CD8-positive, alpha-beta memory T cell (primary cell): ENCODE measurements around the gene SECISBP2L. TPM values are rescaled to one million over a fixed set of nuclear protein-coding genes. Genes with fewer than 3 reads are reported as not detected.

Source experiments
- CTCF ChIA-PET: fragments of 350-600 bp; sonication (Branson Sonifier 250); formaldehyde crosslinking; loops from one replicate; lab custom pipeline; 2021; ENCODE audit warnings: antibody characterized with exemption; lab: Charles Lee
- POLR2A ChIA-PET: fragments of 350-600 bp; sonication (Branson Sonifier 250); formaldehyde crosslinking; loops from one replicate; lab custom pipeline; 2021; ENCODE audit warnings: antibody characterized with exemption; lab: Charles Lee
- DNase-seq, 5 donors: peaks; one replicate each; pipeline versions ENCODE4 v3.0.0 to v3.0.0-alpha.2; 2020 to 2022; ENCODE audit warnings: mixed read lengths in 1 of 5
- H3K27ac ChIP-seq: one replicate; pipeline ENCODE4 v1.7.0; 2013; ENCODE audit warnings: low read depth, mild to moderate bottlenecking, low read length, moderate library complexity
- H3K27me3 ChIP-seq: 2 replicates; pipeline ENCODE4 v1.7.0; 2013; ENCODE audit warnings: low read length, mild to moderate bottlenecking; ENCODE audit not compliant: insufficient read depth, poor library complexity, severe bottlenecking
- H3K36me3 ChIP-seq: 2 replicates; pipeline ENCODE4 v1.7.0; 2013; ENCODE audit warnings: mild to moderate bottlenecking, low read length, moderate library complexity; ENCODE audit not compliant: insufficient read depth
- H3K4me1 ChIP-seq: 2 replicates; pipeline ENCODE4 v1.7.0; 2013; ENCODE audit warnings: mild to moderate bottlenecking, low read length, moderate library complexity; ENCODE audit not compliant: insufficient read depth
- H3K4me3 ChIP-seq: 2 replicates; pipeline ENCODE4 v1.7.0; 2013; ENCODE audit warnings: mild to moderate bottlenecking, low read length
- H3K9me3 ChIP-seq: 2 replicates; pipeline ENCODE4 v1.7.0; 2013; ENCODE audit warnings: mild to moderate bottlenecking, low read length
- H3K27ac Mint-ChIP-seq, 8 donors: one replicate each; pipeline ENCODE4 v1.8.0; 2020 to 2021; ENCODE audit warnings: mixed read lengths in 8 of 8, mild to moderate bottlenecking in 6 of 8, inconsistent platforms in 3 of 8, moderate library complexity in 3 of 8
- H3K27me3 Mint-ChIP-seq, 2 donors: one replicate each; pipeline ENCODE4 v1.8.0; 2020 to 2021; ENCODE audit warnings: mixed read lengths in 2 of 2, mild to moderate bottlenecking in 1 of 2, moderate library complexity in 1 of 2
- H3K36me3 Mint-ChIP-seq, 3 donors: one replicate each; pipeline ENCODE4 v1.8.0; 2020 to 2021; ENCODE audit warnings: mixed read lengths in 3 of 3, inconsistent platforms in 1 of 3, mild to moderate bottlenecking in 1 of 3
- H3K4me1 Mint-ChIP-seq, 3 donors: one replicate each; pipeline ENCODE4 v1.8.0; 2020 to 2021; ENCODE audit warnings: mixed read lengths in 3 of 3, inconsistent platforms in 1 of 3, mild to moderate bottlenecking in 1 of 3
- H3K4me3 Mint-ChIP-seq, 7 donors: one replicate each; pipeline ENCODE4 v1.8.0; 2020 to 2021; ENCODE audit warnings: mixed read lengths in 7 of 7, mild to moderate bottlenecking in 6 of 7, moderate library complexity in 4 of 7, inconsistent platforms in 2 of 7
- H3K9me3 Mint-ChIP-seq, 5 donors: one replicate each; pipeline ENCODE4 v1.8.0; 2020 to 2022; ENCODE audit warnings: mixed read lengths in 5 of 5, mild to moderate bottlenecking in 3 of 5, moderate library complexity in 2 of 5, inconsistent platforms in 1 of 5
- polyA plus RNA-seq: library from polyadenylated mRNA; unstranded; fragments of 300-500 nt; fragmentation: Illumina TruSeq; gene quantifications from one replicate; pipeline ENCODE4 v1.2.3, GENCODE V29; 2021
- total RNA-seq, 2 experiments: library from RNA; stranded (reverse); gene quantifications; one replicate each; pipeline ENCODE4 v1.2.3, GENCODE V29; 2021

Gene SECISBP2L
- total and polyA plus RNA-seq, 3 experiments from 2014 or later: 24.7 to 28.1 (median 27.2) TPM

DNA sequence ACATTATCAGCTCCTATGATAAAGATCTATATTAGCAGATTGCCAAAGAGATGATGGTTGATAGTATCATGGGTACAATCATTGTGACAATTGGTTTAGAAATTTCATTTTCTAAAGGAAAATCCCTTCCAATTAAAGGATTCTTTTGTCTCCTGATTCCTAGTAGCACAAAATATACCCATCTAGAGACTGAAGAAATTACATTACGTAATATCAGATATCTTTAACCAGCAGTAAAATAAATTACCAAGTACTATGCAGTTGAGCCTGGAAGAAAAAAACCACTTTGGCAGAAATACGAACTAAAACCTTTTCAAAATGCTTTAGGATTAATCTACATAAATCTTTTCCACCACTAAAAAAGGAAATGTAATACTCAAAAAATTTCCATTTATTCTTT is 46.9 kb downstream of the SECISBP2L start:
- CTCF ChIA-PET: no interaction called here
- Histone ChIP-seq H3K27me3 (no peaks in the 10 kb centered on the region), H3K27ac (no peak overlapping the region), H3K4me3 (no peak overlapping the region), H3K4me1 (no peaks in the 10 kb centered on the region), H3K36me3 (peaks cover 15% of the 10 kb centered on the region), H3K9me3 (no peaks in the 10 kb centered on the region)
- DNase-seq: no peak
- Mint-ChIP-seq H3K27me3 (no peaks in the 10 kb centered on the region), H3K9me3 (peaks cover 0 to 7% (median 0%) of the 10 kb centered on the region in 5 donors), H3K4me3 (no peak overlapping the region), H3K36me3 (peaks cover 27 to 77% (median 34%) of the 10 kb centered on the region in 3 donors), H3K4me1 (no peaks in the 10 kb centered on the region), H3K27ac (no peak overlapping the region)
- POLR2A ChIA-PET: no interaction called here

DNA sequence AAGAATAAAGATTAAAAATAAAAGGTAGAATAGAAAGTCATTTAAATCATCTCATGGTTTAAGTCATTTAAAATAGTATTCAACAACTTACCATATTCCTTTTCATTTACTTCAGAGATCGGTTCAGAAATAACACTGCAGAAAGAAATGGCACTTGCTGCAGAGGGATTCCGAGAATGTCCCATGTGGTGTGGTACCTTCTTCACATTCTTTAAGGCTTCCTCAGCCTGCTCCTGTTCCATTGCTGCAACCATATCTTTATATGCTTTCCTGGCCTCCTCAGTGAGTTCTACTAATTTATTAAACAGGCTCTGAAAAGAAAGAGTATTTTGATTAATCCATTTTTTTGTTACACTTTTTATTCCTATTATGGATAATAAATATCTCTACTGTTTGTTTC is 50.0 kb downstream of the SECISBP2L start:
- POLR2A ChIA-PET: no interaction called here

DNA sequence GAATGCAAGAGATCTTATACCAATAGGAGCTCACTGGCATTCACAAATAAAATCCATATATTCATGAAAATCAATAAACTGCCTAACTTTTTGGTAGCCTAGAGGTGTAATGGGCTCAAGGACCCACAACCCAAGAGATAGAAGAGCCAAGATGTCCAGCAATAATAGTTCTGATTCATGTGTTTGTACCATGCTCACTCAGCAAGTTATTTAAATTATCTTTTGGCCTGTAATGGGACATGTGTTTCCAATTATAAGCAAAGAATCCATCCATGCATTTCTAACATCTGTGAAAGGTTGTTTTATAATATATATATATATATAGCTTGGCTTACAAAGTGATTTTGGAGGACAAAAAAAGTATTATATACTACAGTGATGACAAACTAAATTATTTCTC is 52.9 kb downstream of the SECISBP2L start:
- Mint-ChIP-seq H3K27me3 (no peaks in the 10 kb centered on the region), H3K27ac (no peak overlapping the region), H3K9me3 (no peaks in the 10 kb centered on the region), H3K36me3 (peaks cover 16 to 73% (median 28%) of the 10 kb centered on the region in 3 donors), H3K4me3 (no peak overlapping the region), H3K4me1 (no peaks in the 10 kb centered on the region)
- Histone ChIP-seq H3K4me3 (no peak overlapping the region), H3K4me1 (no peaks in the 10 kb centered on the region), H3K27ac (no peak overlapping the region), H3K36me3 (peaks cover 14% of the 10 kb centered on the region), H3K27me3 (no peaks in the 10 kb centered on the region), H3K9me3 (no peaks in the 10 kb centered on the region)
- ChIA-PET CTCF (interaction anchor here (4.7 kb wide), 1 partner anchor 18 kb away, joined by 27 read pairs; no protein-coding TSS in a partner anchor), POLR2A (no interaction called here)
- no peak for DNase-seq

More for the DNA sequence above, 50.0 kb downstream of the SECISBP2L start:
- no peak overlapping the region for H3K4me3 ChIP-seq
- no peaks in the 10 kb centered on the region for H3K27me3 ChIP-seq
- Mint-ChIP-seq H3K27me3 (no peaks in the 10 kb centered on the region), H3K27ac (no peak overlapping the region), H3K4me3 (no peak overlapping the region), H3K9me3 (no peaks in the 10 kb centered on the region), H3K36me3 (peaks cover 18 to 87% (median 31%) of the 10 kb centered on the region in 3 donors), H3K4me1 (no peaks in the 10 kb centered on the region)
- H3K4me1 ChIP-seq: no peaks in the 10 kb centered on the region
- H3K27ac ChIP-seq: no peak overlapping the region
- peaks cover 23% of the 10 kb centered on the region for H3K36me3 ChIP-seq
- no peaks in the 10 kb centered on the region for H3K9me3 ChIP-seq
- CTCF ChIA-PET: no interaction called here
- no peak for DNase-seq

DNA sequence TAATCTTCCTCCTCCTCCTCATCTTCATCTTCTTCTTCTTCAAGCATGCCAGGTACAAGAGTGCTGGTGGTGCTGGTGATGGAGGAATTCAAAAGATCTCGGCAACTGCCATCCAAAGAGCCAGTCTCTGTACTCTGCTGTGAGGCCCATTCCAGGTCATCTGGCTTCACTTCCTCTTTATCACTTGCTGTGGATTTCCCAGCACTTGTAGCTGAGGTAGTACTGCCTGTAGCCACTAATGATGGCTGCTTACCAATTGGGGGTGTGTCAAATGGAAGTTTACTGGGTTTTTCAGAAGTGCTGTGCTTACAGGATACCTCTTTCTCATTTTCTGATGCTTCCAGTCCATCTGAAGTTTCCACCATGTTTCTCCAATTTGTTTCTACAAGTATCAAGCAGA is 53.7 kb downstream of the SECISBP2L start:
- Mint-ChIP-seq H3K4me3 (no peak overlapping the region), H3K9me3 (no peaks in the 10 kb centered on the region), H3K27ac (peak overlapping the region in 2 of 8 donors; percentile 6 to 18), H3K4me1 (no peaks in the 10 kb centered on the region), H3K36me3 (peaks cover 16 to 73% (median 26%) of the 10 kb centered on the region in 3 donors), H3K27me3 (no peaks in the 10 kb centered on the region)
- Histone ChIP-seq H3K4me1 (no peaks in the 10 kb centered on the region), H3K36me3 (peaks cover 14% of the 10 kb centered on the region), H3K4me3 (no peak overlapping the region), H3K27me3 (no peaks in the 10 kb centered on the region), H3K9me3 (no peaks in the 10 kb centered on the region), H3K27ac (no peak overlapping the region)
- DNase-seq: no peak
- POLR2A ChIA-PET: no interaction called here
- CTCF ChIA-PET: interaction anchor here (4.7 kb wide), 1 partner anchor 17 kb away, joined by 27 read pairs; no protein-coding TSS in a partner anchor

DNA sequence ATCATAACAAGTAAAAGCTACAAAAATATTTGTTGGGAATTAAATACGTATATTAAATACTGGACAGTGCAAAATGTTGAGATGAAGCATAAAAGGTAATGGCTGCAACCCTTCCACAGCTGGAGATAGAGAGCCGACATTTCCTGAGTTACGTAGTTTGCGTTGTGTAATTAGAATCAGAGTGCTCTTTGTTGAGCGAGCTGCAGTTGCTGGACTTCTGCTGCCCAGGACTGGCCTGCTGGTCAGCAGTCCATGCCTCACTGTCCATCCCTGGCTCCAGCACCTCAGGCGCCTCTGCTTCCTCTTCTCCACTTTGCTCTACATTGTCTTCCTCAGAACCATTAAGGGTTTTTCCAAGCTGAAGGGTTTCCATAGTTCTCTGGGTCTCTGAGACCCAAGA is 54.1 kb downstream of the SECISBP2L start:
- CTCF ChIA-PET: interaction anchor here (4.7 kb wide), 1 partner anchor 17 kb away, joined by 27 read pairs; no protein-coding TSS in a partner anchor
- no peaks in the 10 kb centered on the region for H3K9me3 Mint-ChIP-seq

DNA sequence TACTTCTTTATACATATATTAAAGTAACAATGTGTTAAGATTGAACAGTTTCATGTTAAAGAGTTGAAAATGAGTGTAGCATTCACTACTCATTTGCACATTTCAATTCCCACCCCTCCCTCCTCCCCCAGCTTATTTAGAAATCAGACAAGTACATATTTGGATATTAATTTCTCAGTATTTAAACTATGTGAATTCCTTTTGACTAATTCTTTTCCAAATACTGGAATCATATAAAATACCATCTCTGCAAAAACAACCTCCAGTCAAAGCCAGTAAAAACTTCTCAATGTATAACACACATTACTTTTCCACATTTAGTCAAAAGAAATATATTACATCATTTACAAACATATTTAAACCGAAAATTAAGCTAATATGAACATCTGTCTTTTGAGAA is 57.1 kb downstream of the SECISBP2L start:
- Histone ChIP-seq H3K9me3 (no peaks in the 10 kb centered on the region), H3K27me3 (no peaks in the 10 kb centered on the region), H3K36me3 (peaks cover 8% of the 10 kb centered on the region), H3K27ac (no peak overlapping the region), H3K4me1 (no peaks in the 10 kb centered on the region), H3K4me3 (no peak overlapping the region)
- H3K27ac Mint-ChIP-seq: peak overlapping the region in 2 of 8 donors; percentile 6 to 31
- ChIA-PET POLR2A (no interaction called here), CTCF (no interaction called here)
- no peak overlapping the region for H3K4me3 Mint-ChIP-seq
- H3K4me1 Mint-ChIP-seq: no peaks in the 10 kb centered on the region
- no peaks in the 10 kb centered on the region for H3K9me3 Mint-ChIP-seq
- H3K27me3 Mint-ChIP-seq: no peaks in the 10 kb centered on the region
- peaks cover 8 to 44% (median 18%) of the 10 kb centered on the region in 3 donors for H3K36me3 Mint-ChIP-seq
- DNase-seq: no peak

More for the DNA sequence above, 54.1 kb downstream of the SECISBP2L start:
- POLR2A ChIA-PET: no interaction called here
- H3K27me3 ChIP-seq: no peaks in the 10 kb centered on the region
- Mint-ChIP-seq H3K27me3 (no peaks in the 10 kb centered on the region), H3K4me3 (no peak overlapping the region), H3K36me3 (peaks cover 13 to 69% (median 24%) of the 10 kb centered on the region in 3 donors), H3K27ac (no peak overlapping the region), H3K4me1 (no peaks in the 10 kb centered on the region)
- H3K27ac ChIP-seq: no peak overlapping the region
- H3K9me3 ChIP-seq: no peaks in the 10 kb centered on the region
- H3K4me3 ChIP-seq: no peak overlapping the region
- H3K4me1 ChIP-seq: no peaks in the 10 kb centered on the region
- H3K36me3 ChIP-seq: peaks cover 13% of the 10 kb centered on the region
- DNase-seq: no peak

DNA sequence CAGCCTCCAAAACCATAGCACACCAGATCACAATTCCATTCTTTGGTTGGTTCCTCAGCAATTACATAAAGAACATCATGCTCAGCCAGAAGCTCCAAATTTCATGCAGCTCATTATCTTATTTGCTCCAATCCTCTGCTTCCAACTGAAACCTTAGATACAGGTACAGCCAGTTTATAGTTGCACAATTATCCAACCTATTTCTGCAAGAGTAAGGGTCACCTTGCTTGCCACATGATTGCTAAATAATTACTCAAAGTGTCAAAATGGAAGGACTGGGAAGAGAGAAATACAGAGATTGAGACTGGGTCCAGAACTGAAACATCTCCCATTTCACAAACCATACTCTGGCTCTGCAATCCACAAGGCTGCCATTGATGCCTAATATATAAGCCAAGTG is 59.1 kb downstream of the SECISBP2L start:
- Mint-ChIP-seq H3K27ac (peak overlapping the region in 1 of 8 donors; percentile 43), H3K36me3 (peaks cover 4 to 27% (median 14%) of the 10 kb centered on the region in 3 donors), H3K4me3 (no peak overlapping the region), H3K4me1 (no peaks in the 10 kb centered on the region), H3K9me3 (no peaks in the 10 kb centered on the region), H3K27me3 (peaks cover 3% of the 10 kb centered on the region in 2 donors)
- ChIA-PET POLR2A (no interaction called here), CTCF (interaction anchor here (1.7 kb wide), 1 partner anchor 11 kb away, joined by 10 read pairs; no protein-coding TSS in a partner anchor)
- Histone ChIP-seq H3K36me3 (peaks cover under 1% of the 10 kb centered on the region), H3K4me3 (no peak overlapping the region), H3K27ac (no peak overlapping the region), H3K9me3 (no peaks in the 10 kb centered on the region), H3K4me1 (no peaks in the 10 kb centered on the region), H3K27me3 (no peaks in the 10 kb centered on the region)
- no peak for DNase-seq

DNA sequence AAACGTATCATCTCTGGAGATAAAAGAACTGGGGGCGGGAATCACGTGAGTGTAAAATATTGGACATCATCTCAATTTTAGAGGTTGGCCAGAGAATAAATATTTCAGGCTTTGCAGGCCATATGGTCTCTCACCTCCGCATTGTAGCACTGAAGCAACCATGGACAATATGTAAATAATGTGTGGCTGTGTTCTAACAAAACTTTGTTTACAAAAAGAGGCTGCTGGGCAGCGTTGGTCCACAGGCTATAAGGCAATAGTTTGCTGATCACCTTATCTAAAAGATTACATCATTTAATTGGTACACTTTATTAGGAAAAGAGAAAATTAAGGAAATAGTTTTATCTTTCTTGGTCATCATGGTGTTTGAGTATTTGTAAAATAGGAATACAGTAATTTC is 60.0 kb downstream of the SECISBP2L start:
- CTCF ChIA-PET: interaction anchor here (1.7 to 1.8 kb wide), 2 partner anchors 10 to 14 kb away, joined by 5 to 10 read pairs; no protein-coding TSS in a partner anchor

More for the DNA sequence above, 60.0 kb downstream of the SECISBP2L start:
- no peaks in the 10 kb centered on the region for H3K9me3 Mint-ChIP-seq
- Histone ChIP-seq H3K9me3 (no peaks in the 10 kb centered on the region), H3K27ac (no peak overlapping the region), H3K27me3 (no peaks in the 10 kb centered on the region), H3K4me3 (no peak overlapping the region), H3K36me3 (no peaks in the 10 kb centered on the region), H3K4me1 (no peaks in the 10 kb centered on the region)
- peaks cover 4 to 18% (median 11%) of the 10 kb centered on the region in 3 donors for H3K36me3 Mint-ChIP-seq
- POLR2A ChIA-PET: no interaction called here
- peaks cover 3 to 10% of the 10 kb centered on the region in 2 donors for H3K27me3 Mint-ChIP-seq
- no peak for DNase-seq
- peak overlapping the region in 1 of 8 donors; percentile 35 for H3K27ac Mint-ChIP-seq
- H3K4me1 Mint-ChIP-seq: no peaks in the 10 kb centered on the region
- no peak overlapping the region for H3K4me3 Mint-ChIP-seq
